Activated CD4-positive, alpha-beta T cell treated with anti-CD3 and anti-CD28 coated beads, Interleukin-2, amount 50 U/mL, for 48 hours (primary cell): ENCODE measurements around the gene CDH4.
"Not testable (repeated sequence)": the region's sequence is repeated elsewhere in the genome, so short reads cannot be mapped to it uniquely, and the experiment has no call there.

Experiments used
- DNase-seq, 2 experiments: peaks; one replicate each; pipeline ENCODE4 v3.0.0-alpha.2; 2020

Gene CDH4

DNA sequence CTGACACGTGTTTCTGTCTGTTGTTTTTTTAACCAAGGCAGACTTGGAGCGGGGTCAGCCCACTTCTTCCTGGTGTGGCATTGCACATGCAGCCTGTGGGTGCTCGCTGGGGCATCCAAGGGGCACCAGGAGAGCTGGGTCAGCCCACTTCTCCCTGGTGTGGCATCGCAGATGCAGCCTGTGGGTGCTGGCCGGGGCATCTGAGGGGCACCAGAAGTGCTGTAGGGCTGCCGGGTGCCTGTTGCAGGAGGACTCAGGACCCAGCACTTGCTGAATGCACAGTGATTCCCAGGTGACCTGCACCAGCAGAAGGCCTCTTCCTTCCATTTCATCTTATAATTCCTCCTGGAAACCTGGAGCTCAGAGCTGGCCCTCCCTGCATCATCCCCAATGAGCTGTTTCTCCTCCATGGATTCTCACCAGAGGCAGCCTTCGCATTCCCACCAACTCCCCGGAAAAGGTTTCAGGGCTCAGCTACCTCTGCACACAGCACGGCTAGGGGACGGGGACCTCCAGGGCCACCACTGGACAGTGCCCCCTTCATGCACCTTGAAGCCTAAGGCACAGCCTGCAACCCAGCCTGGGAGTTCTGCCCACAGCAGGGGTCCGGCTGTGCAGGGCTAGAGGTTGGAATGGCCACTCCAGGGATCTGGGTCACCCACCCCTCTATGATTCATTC, 594.8 kb downstream of the CDH4 start:
- DNase-seq = no peak

DNA sequence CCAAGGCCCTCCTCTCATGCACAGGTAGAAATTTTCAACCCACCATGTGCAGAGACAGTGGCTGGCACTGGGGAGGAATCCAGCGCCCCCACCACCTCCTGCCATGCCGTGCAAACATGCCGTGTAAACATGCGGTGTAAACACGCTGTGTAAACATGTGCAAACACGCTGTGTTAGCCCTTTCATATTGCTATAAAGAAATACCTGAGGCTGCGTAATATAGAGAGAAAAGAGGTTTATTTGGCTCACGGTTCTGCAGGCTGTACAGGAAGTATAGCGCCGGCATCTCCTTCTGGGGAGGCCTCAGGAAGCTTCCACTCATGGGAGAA, 595.3 kb downstream of the CDH4 start:
- DNase-seq = no peak

- DNase-seq = no peak
These were observed 595.9 kb downstream of the CDH4 start for GRCh38 chr20:61847986-61848385.

DNA sequence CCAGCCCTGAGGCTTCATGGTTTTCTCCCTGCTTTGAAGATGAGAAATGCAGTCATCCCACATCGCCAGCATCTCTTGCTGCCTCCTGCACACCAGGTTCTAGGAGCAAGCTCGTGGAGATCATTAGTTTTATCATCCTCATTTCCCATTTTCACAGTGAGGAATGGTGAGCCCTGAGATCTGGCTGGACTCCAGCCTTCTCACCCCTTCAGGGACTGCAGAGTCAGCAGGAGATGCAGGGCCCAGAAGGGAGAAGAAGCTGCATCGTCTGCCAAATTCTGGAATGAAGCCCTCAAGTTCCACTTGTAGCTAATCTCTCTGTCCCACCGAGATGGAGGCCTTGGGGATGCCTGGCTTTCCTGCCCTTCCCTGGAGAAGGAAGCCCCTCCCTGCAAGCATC, 596.8 kb downstream of the CDH4 start:
- no peak for DNase-seq

- DNase-seq = no peak
These were observed 597.3 kb downstream of the CDH4 start for GRCh38 chr20:61849376-61849775.

GRCh38 chr20:61849822-61850221, 597.8 kb downstream of the CDH4 start:
- no peak for DNase-seq

DNA sequence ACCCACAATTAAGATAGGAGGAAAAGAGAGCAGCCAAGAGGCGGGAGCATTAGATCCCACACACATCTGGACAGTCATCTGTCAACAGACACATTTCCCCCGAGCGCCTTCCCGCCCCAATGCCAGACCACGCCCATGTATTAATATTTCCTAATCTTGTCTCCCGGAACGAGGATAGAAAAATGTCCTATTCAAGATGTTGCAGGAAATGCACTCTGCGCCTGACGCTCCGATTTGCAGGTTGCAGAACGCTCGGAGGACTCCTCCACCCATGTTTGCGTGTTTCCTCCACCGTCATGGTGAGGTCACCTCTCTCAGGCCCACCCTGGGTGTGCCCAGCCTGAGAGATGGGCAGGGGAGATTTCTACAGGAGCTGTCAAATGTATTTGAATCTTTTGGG, 598.4 kb downstream of the CDH4 start:
- no peak for DNase-seq

DNA sequence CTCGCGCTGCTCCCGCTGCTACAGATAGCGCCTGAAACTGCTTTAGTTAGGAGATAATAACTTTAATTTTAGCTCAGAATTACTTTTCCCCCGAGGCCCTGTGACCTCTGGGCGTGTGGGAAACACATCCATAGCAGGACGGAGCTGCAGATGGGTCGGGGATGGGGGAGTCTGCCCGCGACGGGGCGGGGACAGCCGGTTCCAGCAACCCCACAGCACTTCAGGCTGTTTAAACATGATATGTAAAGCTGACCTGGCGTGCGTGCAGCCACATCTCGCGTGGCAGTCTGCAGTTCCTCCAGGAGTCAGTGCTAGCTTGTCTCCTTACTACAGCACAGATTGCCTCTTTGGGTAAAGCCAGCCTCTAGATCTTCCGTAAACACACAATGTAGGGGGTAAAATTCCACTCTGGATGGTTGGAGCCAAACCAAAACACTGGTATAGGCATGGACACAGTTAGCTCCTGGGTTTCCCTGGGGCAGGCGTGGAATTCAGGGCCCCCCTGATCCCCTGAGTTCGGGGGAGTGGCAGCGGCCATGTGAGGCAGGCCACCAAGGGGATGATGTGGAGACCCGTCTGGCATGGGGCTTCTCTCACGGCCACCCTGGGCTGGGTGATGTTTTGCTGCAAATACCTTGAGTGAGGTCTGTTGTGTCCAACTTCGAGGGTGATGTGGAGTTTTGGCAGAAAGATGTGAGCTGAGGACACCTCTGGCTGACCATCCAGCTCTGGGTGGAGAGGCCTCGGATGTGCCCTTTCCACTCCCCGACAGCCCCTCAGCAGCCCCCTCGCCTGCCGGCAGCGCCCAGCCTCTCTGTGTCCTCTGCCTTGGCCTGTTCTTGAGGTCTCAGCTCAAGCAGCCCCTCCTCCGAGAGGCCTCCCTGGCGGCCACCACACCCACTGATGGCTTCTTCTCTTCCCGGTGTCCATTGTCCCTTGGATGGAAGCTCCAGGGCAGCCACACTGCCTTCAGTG, 599.2 kb downstream of the CDH4 start:
- no peak for DNase-seq

- DNase-seq = no peak
These were observed 600.4 kb downstream of the CDH4 start for GRCh38 chr20:61852268-61853072.

DNA sequence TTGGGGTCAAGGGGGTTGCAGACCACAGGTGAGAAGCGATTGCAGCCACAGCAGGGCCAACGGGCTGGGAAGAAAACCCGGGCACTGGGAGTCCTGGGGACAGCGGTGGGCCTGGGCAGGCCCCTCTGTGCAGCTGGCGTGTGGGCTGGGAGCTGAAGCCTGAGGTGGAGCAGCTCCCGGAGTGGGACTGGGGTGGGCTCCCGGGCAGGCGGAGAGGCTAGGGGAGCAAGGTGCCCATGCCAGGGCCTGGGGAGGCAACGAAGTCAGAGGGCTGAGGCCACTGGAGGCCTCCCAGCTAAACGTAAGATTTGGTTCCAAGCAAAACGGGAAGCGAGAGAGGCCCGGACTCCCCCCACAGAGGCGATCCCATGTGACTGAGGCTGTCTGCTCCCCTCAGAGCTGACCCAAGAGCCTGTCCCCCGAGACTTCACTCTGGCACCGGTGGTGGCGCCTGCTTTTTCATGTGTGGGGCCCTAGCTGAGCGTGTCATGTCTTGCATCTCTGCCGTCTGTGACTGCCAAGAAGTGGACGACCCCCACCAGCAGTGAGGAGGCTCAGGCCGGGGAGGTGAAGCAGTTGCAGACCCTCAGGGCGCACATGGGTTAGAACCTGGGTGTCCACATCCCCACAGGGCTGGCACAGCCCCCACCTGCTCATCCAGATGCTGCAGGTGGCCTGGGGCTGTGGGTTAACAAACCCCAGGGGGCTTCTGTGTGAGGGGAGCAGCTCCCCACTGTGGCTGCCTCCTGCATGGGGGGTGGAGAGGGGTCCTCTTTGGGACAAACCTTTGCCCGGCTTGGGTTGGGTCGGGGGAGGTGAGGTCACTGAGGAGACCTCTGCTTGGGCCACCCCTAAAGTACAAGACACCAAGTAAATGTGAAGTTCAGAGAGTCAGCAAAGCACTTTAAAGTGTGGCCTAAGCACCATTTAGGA, 601.3 kb downstream of the CDH4 start:
- DNase-seq = no peak

- not testable (repeated sequence) for DNase-seq
These were observed 602.5 kb downstream of the CDH4 start for GRCh38 chr20:61854538-61854937.

DNA sequence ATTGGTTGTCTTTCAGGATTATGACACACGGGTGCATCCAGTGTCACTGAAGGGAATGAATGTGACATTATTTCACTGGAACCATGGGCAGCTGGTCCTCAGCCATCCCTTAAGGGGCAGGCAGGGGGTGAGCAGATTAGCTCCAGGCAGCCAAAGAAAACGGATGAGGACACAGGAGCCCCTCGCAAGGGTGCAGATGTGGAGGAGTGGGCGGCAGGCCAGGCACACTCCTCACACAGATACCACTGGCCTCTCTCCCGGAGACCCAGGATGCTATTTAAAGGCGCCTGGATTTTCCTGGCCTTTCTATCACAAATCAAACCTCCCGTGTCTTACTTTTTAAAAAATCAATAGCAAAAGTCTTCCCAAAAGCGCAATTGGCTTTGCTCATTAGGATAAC, 603.2 kb downstream of the CDH4 start:
- no peak for DNase-seq

DNA sequence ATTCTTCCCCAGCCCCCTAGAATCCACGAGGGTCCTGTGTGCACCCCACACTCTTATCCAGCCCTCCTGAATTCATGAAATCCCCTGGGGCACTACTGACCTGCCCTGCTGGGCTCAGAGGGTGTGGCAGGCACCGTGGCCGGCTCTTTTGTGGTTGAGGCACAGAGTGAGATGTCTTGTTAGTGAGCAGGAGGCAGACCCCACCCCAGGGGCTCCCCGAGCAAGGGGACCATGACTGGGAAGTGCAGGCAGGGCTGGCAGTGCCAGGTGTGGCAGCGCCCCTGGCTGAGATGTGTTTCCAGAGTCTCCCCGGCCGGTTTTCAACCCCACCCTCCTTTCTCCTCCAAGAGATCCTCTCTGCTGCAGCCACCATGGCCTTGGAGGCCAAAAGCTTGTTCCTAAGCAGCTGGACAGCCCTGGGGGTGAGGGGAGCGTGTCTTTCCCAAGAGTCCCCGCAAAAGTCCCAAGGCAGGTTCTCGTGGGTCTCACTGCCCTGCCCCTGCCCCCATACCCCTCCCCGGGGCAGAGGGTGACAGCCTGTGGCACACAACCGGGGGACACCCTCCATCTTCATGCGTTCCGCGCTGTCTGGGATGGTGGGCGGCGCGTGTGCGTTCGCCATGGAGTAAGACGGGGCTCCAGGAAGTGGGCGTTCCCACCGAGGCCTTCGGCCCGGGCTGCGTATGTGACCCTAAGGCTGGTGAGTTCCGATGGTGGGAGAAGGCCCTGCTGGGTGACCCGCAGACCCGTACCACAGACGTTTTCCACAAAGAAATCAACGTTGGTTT, 604.8 kb downstream of the CDH4 start:
- no peak for DNase-seq

GRCh38 chr20:61857414-61857775, 605.3 kb downstream of the CDH4 start:
- DNase-seq = no peak

DNA sequence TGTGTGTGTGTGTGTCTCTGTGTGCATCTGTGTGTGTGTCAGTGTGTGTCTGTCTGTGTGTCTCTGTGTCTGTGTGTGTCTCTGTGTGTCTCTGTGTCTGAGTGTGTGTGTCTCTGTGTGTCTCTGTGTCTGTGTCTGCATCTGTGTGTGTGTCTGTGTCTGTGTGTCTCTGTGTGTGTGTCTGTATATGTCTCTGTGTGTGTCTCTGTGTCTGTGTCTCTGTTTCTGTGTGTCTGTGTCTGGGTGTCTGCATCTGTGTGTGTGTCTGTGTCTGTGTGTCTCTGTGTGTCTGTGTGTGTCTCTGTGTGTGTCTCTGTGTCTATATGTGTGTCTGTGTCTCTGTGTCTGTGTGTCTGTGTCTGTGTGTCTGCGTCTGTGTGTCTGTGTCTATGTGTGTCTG, 605.8 kb downstream of the CDH4 start:
- no peak for DNase-seq

- no peak for DNase-seq
These were observed 607.7 kb downstream of the CDH4 start for GRCh38 chr20:61859767-61860166.

DNA sequence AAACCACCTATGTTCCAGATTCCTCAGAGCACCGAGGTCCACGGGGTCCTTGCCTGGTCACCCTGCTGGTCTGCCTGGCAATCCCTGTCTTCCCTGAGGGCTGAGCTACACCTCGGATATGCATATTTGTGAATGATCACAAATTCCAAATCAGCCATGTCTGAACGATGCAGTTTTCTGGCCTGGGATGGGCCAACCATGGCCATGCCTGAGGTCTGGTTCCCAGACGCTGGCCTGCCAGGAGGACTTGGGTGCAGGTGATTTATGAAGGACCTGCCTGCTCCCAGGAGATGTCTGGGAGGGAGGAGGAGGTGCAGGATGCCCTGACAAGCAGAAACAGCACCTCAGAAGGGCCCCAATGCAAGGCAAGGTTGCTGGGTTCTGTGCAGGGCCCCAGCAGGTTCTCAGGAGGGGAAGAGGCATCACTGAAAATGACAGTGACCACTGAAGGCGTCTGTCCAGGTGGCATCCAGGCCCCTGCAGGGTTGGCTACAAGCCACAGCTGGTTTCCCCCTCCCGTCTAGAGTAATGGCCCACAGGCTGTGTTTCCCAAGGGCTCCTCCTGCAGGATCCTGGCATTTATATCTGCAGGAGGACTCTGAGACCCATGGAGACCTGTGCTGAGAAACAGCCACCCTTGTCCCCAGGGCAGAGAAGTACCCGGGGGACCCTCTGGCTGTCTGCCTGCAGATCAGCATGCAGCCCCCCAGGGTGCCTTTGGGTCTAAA, 608.4 kb downstream of the CDH4 start:
- no peak for DNase-seq

DNA sequence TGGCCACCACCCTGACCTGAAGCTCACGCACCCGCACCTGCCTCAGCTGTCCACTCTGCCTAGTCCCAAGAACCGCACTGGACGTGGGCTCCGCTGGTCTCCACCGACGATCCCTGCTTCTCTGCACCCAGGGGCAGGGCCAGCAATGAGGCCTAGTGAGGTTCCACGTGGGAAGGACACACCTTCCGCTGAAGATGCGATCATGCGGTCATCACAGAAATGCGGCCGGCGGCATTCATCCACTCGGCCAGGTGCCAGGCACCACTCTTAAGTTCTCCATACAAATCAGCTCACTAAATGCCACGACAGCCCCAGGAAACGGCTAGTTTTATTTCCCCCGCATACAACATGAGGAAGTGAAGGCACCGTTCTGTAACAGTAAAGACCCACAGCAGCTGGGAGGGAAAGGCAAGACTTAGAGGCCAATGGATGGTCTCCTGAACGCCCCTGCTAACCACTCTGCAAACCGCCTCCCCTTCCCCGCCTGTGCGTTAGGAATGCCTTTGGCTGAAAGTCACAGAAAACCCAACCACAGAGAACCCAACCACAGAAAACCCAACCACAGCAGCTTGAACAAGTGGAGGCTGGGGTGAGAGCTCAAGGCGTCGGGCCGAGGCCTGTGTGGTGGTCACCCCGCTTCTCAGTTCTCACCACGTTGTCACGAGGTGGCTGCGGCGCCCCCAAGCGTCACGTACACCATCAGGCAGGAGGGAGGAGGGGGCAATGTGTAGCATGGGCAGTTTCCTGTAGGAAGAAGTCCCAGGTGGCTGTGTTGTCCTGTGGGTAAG, 609.2 kb downstream of the CDH4 start:
- no peak for DNase-seq

DNA sequence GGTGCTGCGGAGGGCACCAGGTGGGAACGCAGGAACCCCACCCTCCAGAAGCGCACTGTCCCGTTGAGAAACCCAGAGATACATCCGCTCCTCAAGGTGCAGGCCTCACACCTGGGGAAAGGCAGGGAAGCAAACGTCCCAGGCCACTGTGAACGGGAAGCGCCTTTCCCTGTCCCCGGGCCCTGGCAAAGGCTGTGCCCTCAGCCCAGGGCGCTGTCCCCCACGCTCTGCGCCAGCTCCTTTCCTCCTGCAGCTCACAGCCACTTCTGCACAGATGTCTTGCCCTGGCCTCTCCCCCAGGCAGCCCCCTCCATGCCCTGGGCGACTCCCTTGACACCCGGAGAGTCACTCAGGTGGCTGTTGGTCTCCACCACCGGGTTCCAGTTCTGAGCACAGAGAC, 609.8 kb downstream of the CDH4 start:
- DNase-seq = no peak

DNA sequence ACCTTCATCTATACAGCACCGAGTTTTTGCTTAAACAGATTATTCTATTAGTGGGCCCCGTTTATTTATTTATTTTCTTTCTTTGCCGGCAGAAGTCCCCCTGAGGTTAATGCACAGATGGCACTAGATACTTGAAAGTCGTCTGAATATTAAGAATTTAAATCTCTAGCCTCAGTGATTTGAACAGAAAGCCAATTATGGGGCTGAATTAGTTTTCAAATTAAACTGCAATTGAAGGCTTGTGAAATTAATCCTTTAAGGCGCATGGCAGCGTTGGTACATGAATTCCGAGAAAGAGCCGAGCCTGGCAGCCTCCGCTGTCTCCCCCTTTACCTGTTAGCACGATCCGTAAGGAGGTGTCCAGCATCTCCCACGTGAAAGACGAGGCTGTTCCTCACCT, 610.8 kb downstream of the CDH4 start:
- no peak for DNase-seq
